C4-2B (cell line): ENCODE data around the gene KCTD8.

ENCODE experiments used
- H3K27ac ChIP-seq: fragments of 450-650 bp; 2 replicates; pipeline ENCODE4 v1.5.1; 2017
- ZFX ChIP-seq: fragments of 450-650 bp; IDR thresholded peaks from 2 replicates; pipeline ENCODE4 v1.6.1; 2017
- TF ChIP-seq, protein P1 (sequence below): fragments of 450-650 bp; conservative IDR thresholded peaks from 2 replicates; pipeline ENCODE4 v1.5.1; 2017; ENCODE audit warnings: mild to moderate bottlenecking

KCTD8 gene

DNA sequence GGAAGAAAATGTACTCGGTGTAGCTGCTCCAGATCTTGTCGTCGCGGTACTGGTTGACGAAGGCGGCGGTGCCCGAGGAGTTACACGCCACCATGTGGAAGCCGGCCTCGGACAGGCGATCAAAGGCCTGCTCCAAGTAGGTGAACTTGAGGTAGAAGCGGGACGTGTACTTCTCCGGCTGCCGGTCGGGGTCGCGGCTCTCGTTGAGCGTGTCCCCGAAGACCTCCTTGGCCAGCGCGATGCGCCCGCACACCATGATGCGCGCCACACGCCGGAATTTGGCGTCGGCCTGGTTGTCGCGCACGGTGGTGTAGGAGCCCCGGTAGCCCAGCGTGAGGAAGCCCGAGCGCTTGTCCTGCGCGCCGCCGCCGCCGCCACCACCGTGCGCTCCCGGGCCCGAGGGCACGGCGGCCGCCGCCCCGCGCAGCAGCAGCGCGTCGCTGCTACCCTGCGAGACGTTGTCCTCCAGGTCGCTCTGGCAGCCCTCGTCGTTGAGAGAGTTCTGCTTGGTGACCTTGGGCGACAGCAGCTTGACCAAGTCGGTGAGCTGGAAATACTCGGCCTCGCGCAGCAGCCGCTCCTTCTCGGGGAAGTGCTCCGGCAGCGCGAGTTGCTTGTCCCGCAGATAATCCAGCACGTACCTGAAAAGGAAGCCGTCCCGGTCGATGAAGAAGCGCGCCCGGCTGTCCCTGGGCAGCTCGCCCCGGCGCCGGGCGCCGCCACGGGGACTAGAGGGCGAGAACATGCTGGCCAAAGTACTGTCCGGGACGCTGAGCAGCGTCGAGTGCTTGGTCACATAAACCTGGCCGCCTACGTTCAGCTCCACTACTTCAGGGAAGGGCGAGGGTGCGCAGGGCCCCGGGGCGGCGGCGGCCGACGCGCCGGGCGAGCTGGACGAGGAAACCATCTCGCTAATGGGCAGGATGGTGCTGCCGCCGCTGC, 775 bp downstream of the KCTD8 start:
- TF ChIP-seq ZFX: no peak
- TF ChIP-seq, protein P1, sequence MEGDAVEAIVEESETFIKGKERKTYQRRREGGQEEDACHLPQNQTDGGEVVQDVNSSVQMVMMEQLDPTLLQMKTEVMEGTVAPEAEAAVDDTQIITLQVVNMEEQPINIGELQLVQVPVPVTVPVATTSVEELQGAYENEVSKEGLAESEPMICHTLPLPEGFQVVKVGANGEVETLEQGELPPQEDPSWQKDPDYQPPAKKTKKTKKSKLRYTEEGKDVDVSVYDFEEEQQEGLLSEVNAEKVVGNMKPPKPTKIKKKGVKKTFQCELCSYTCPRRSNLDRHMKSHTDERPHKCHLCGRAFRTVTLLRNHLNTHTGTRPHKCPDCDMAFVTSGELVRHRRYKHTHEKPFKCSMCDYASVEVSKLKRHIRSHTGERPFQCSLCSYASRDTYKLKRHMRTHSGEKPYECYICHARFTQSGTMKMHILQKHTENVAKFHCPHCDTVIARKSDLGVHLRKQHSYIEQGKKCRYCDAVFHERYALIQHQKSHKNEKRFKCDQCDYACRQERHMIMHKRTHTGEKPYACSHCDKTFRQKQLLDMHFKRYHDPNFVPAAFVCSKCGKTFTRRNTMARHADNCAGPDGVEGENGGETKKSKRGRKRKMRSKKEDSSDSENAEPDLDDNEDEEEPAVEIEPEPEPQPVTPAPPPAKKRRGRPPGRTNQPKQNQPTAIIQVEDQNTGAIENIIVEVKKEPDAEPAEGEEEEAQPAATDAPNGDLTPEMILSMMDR: no peak
- no peak overlapping the region for H3K27ac ChIP-seq

DNA sequence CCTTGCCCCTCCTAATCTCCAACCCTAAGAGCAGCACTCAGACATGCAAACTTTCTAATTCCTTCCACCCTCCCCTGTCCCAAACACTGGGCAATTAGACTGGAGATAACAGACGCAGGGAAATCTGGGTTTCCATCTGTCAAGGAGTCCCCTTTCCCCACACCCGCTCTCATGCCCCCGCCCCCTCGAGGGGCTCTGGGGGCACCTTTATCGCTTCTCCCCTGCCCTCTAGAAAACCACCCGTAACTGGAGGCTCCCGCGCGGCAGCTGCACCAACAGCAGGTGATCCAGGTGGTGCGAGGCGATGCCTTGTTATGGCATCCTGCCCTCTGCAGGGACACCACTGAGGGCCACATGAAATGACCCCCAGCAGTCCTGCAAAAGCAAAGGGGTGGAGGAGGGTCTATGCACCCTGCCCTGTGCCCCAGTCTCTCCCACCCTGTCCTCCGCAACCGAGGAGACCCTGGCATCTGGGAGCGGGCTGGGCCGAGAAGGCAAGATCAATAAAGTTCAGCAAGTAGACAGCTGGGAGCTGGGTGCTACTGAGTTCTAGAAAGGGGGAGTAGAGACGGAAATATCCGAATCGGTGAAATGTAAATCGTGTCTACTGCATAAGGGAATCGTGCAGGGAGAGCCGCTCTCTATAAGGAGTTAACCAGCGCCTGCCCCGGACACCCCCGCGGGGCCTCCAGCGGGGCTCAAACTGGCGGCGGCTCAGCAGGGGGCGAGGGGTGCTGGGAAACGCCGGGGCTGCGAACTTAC, 1.6 kb downstream of the KCTD8 start:
- no peak overlapping the region for H3K27ac ChIP-seq
- TF ChIP-seq, protein P1: no peak
- TF ChIP-seq ZFX: no peak

DNA sequence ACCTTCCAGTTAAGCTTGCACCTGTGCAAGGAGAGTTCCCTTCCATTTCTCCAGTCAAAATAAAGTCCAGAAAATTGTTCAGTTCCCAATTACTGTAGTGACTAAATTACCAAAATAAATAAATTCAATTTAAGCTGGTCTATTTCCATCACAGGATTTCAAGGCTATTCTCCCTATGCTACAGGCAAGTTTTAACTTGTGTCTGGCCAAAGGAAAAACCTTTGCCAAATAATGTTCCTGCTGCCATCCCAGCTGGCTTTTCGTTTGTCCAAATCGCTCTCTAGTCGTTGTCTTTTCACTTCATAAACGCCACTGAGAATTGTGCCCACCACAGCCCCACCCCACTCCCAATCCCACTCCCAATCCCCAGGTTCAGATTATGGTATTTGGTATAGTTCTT, 2.4 kb downstream of the KCTD8 start:
- H3K27ac ChIP-seq: no peak overlapping the region
- TF ChIP-seq ZFX: no peak
- TF ChIP-seq, protein P1: no peak

DNA sequence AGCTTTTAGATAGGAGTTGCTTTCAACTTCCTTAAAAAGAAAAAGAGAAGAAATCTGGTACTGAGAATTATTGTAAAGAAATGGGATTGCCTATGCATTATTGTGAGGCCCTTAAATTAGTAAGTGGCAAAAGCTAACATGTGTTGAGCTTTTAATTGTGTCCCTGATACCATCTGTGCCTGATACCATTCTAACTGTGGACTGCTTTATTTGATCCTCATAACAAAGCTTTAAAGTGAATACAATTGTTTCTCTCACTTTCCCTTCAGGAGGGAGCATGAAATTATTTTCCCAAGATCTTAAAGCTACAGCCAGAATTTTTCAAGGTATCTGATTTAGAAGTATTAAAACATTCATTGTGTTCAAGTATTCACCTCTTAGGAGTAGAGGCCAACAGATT, 9.9 kb downstream of the KCTD8 start:
- H3K27ac ChIP-seq: no peak overlapping the region
- TF ChIP-seq, protein P1: no peak
- no peak for TF ChIP-seq ZFX

DNA sequence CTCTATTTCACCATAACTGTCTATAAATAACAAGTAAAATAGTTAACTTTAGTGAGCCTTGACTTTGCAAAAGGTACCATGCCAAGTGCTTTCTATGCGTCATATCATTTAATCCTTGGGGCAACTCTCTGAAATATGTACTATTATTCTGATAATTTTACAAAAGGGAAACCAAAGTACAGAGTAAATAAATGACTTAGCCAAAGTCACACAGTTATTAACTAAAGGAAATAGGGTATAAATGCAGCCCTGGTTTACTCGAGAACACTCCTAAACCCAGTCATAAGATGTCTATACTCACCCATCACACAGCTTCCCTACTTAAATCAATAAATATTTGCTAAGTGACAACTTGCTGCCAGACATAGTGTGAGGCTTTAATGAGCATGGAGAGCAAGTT, 14.4 kb downstream of the KCTD8 start:
- no peak for TF ChIP-seq ZFX
- TF ChIP-seq, protein P1: no peak
- no peak overlapping the region for H3K27ac ChIP-seq

DNA sequence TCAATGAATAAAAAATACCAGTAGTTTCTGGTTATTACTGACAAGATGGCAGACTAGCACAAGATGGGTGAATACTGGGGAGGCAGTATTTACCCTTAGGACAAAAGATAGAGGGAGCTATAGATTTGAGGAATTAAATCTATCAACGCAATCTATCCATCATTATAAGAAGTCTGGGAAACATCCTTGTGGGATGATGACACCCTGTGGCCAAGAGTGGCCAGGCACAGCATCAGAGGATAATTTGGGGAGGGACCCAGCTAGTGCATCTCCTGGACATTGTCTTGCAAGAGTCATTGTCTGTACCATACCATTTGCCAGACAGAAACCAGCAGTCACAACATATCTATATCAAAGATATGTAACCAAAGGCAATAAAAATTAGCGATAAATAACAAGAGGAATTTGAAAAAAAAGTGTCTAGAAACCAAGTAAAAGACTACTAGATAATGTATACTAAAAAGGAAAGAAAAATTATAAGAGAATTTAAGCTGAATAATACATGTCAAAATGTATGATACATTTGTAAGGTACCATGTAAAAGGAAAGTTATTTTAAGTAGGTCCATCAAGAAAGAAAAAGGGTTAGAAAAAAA, 22.9 kb downstream of the KCTD8 start:
- H3K27ac ChIP-seq: no peak overlapping the region
- no peak for TF ChIP-seq ZFX
- TF ChIP-seq, protein P1: peak; percentile 62
